ENCODE measurements around the gene RCOR1. TPM values are rescaled to one million over a fixed set of nuclear protein-coding genes. Genes with fewer than 3 reads are reported as not detected.

RCOR1 gene
- total and polyA plus RNA-seq, 2 donors from 2014 or later, result 4.9 to 17.9 TPM

DNA sequence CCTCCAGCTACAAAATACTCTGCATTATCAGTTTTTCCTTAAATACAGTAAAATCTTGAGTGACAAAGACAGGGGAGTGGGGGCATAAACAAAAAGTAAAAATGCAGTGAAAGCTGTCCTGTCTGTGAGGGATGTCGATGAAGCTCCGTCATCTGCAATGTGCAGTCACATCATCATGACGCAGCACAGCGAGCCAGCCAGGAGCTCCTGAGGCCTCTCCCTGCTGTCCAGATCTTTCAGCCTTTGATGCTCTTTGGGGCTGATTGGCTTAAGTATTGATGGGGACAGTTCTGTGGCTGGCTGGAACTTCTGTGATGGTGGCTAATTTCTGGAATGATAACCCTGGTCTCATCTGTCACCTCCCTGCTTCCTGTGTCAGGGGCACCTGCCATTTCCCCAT lies 130.2 kb downstream of the RCOR1 start:
- intact Hi-C loops (cut with DNase I), result no loop called here
- Histone ChIP-seq H3K4me3 (ENCODE audit: low read length in 3 of 3) (no peak overlapping the region), H3K27me3 (ENCODE audit: control insufficient read depth, insufficient read depth, low read length) (no peaks in the 10 kb centered on the region), H3K9me3 (ENCODE audit: control insufficient read depth in 2 of 3, insufficient read depth in 1 of 3, low read length in 3 of 3) (no peaks in the 10 kb centered on the region), H3K9ac (ENCODE audit: low read length in 3 of 3) (no peak overlapping the region), H3K27ac (ENCODE audit: low read depth in 2 of 2, low read length in 2 of 2) (no peak overlapping the region), H3K4me1 (ENCODE audit: control insufficient read depth in 2 of 3, insufficient read depth in 2 of 3, low read depth in 1 of 3, low read length in 3 of 3) (no peaks in the 10 kb centered on the region), H3K36me3 (ENCODE audit: control insufficient read depth in 2 of 3, insufficient read depth in 3 of 3, low read length in 3 of 3) (peaks cover 5 to 33% (median 16%) of the 10 kb centered on the region in 3 donors)
- TF ChIP-seq, protein P1, sequence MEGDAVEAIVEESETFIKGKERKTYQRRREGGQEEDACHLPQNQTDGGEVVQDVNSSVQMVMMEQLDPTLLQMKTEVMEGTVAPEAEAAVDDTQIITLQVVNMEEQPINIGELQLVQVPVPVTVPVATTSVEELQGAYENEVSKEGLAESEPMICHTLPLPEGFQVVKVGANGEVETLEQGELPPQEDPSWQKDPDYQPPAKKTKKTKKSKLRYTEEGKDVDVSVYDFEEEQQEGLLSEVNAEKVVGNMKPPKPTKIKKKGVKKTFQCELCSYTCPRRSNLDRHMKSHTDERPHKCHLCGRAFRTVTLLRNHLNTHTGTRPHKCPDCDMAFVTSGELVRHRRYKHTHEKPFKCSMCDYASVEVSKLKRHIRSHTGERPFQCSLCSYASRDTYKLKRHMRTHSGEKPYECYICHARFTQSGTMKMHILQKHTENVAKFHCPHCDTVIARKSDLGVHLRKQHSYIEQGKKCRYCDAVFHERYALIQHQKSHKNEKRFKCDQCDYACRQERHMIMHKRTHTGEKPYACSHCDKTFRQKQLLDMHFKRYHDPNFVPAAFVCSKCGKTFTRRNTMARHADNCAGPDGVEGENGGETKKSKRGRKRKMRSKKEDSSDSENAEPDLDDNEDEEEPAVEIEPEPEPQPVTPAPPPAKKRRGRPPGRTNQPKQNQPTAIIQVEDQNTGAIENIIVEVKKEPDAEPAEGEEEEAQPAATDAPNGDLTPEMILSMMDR (IDR thresholded peaks at IDR 0.05; ENCODE audit: borderline replicate concordance, extremely low read depth, insufficient read depth), result no peak
- no peak for DNase-seq
- FAIRE-seq, result no peak

DNA sequence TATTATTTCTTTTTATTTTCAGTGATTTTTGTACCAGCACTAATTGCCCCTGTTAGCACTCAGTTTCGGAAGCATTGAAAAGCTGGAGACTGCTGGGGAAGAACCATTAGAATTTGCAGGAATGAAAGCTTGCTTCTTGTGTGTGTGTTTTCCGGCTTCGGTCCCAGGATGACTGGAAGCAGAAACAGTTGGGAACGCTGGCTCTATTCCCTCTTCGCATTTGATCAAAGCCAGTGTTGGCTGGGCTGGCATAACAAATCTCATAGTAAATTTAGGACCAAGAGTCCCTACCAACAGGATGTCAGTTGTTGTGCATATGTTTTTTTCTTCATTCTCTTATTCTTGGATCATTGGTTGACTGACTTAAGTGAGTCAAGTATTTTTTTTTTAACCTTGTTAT lies 131.2 kb downstream of the RCOR1 start:
- intact Hi-C loops (cut with DNase I), result no loop called here
- no peak for DNase-seq
- no peak for FAIRE-seq

DNA sequence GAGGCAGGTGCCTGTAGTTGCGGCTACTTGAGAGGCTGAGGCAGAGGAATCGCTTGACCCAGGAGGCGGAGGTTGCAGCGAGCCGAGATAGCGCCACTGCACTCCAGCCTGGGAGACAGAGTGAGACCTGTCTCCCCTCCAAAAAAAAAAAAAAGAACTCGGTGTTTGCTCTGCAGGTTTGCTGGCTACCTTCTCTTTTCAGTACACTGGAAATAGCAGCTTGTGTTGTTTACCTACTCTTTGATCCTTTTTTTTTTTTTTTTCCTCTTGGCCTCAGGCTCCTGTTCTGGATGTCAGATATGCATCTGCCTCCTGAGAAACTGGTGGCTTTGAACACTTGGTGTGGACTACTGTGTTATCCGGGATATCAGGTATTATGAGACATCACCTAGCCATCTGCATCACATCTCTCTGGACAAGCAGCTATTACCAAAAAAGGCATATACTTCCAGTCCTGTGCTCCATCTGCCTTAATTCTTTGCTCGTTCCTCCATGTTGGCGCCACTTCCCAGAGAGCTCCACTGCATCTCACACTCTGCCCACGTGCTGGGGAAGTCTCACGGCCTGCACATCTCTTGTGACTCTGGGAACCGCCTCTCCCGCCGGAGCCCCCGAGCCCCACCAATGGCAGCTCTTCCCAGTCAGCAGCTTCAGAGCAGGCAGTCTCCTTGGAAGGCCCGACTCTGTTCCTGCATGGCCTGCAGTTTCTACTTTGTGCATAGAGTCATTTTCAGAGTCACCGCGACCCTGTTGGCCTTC lies 133.9 kb downstream of the RCOR1 start:
- H3K36me3 ChIP-seq (ENCODE audit: control insufficient read depth in 2 of 3, insufficient read depth in 3 of 3, low read length in 3 of 3), result peaks cover 5 to 24% (median 20%) of the 10 kb centered on the region in 3 donors
- intact Hi-C loops (cut with DNase I), result no loop called here

More for the DNA sequence above, 131.2 kb downstream of the RCOR1 start:
- Histone ChIP-seq H3K27ac (ENCODE audit: low read depth in 2 of 2, low read length in 2 of 2) (no peak overlapping the region), H3K27me3 (ENCODE audit: control insufficient read depth, insufficient read depth, low read length) (no peaks in the 10 kb centered on the region), H3K4me3 (ENCODE audit: low read length in 3 of 3) (no peak overlapping the region), H3K36me3 (ENCODE audit: control insufficient read depth in 2 of 3, insufficient read depth in 3 of 3, low read length in 3 of 3) (peaks cover 5 to 33% (median 23%) of the 10 kb centered on the region in 3 donors), H3K9me3 (ENCODE audit: control insufficient read depth in 2 of 3, insufficient read depth in 1 of 3, low read length in 3 of 3) (no peaks in the 10 kb centered on the region), H3K4me1 (ENCODE audit: control insufficient read depth in 2 of 3, insufficient read depth in 2 of 3, low read depth in 1 of 3, low read length in 3 of 3) (no peaks in the 10 kb centered on the region), H3K9ac (ENCODE audit: low read length in 3 of 3) (no peak overlapping the region)
- TF ChIP-seq, protein P1 (IDR thresholded peaks at IDR 0.05; ENCODE audit: borderline replicate concordance, extremely low read depth, insufficient read depth), result no peak

More for the DNA sequence above, 133.9 kb downstream of the RCOR1 start:
- FAIRE-seq (no peak), DNase-seq (no peak)
- H3K27me3 ChIP-seq (ENCODE audit: control insufficient read depth, insufficient read depth, low read length), result no peaks in the 10 kb centered on the region
- TF ChIP-seq, protein P1 (IDR thresholded peaks at IDR 0.05; ENCODE audit: borderline replicate concordance, extremely low read depth, insufficient read depth), result no peak
- H3K4me3 ChIP-seq (ENCODE audit: low read length in 3 of 3), result no peak overlapping the region
- no peaks in the 10 kb centered on the region for H3K4me1 ChIP-seq (ENCODE audit: control insufficient read depth in 2 of 3, insufficient read depth in 2 of 3, low read depth in 1 of 3, low read length in 3 of 3)
- H3K9ac ChIP-seq (ENCODE audit: low read length in 3 of 3), result no peak overlapping the region
- H3K9me3 ChIP-seq (ENCODE audit: control insufficient read depth in 2 of 3, insufficient read depth in 1 of 3, low read length in 3 of 3), result no peaks in the 10 kb centered on the region
- no peak overlapping the region for H3K27ac ChIP-seq (ENCODE audit: low read depth in 2 of 2, low read length in 2 of 2)

Data from kidney (tissue), 14 donors.